ENCODE results near the gene HIPK2.

HIPK2 gene

GRCh38 chr7:139698844-139699243, 79.0 kb downstream of the HIPK2 start:
- no peak for DNase-seq (ENCODE audit: low read depth in 2 of 3, low spot score in 1 of 3)

- no peak for DNase-seq (ENCODE audit: low read depth in 2 of 3, low spot score in 1 of 3)
Measured at GRCh38 chr7:139698278-139698677, 79.5 kb downstream of the HIPK2 start.

GRCh38 chr7:139697056-139697455, 80.7 kb downstream of the HIPK2 start:
- DNase-seq (ENCODE audit: low read depth in 2 of 3, low spot score in 1 of 3), result no peak

GRCh38 chr7:139696552-139696951, 81.2 kb downstream of the HIPK2 start:
- no peak for DNase-seq (ENCODE audit: low read depth in 2 of 3, low spot score in 1 of 3)

GRCh38 chr7:139695588-139695987, 82.2 kb downstream of the HIPK2 start:
- no peak for DNase-seq (ENCODE audit: low read depth in 2 of 3, low spot score in 1 of 3)

GRCh38 chr7:139695051-139695450, 82.7 kb downstream of the HIPK2 start:
- no peak for DNase-seq (ENCODE audit: low read depth in 2 of 3, low spot score in 1 of 3)

- no peak for DNase-seq (ENCODE audit: low read depth in 2 of 3, low spot score in 1 of 3)
Measured at GRCh38 chr7:139694389-139694676, 83.5 kb downstream of the HIPK2 start.

GRCh38 chr7:139693651-139694388, 84.0 kb downstream of the HIPK2 start:
- DNase-seq (ENCODE audit: low read depth in 2 of 3, low spot score in 1 of 3), result no peak

- DNase-seq (ENCODE audit: low read depth in 2 of 3, low spot score in 1 of 3), result no peak
Measured at GRCh38 chr7:139692723-139693122, 85.1 kb downstream of the HIPK2 start.

- no peak for DNase-seq (ENCODE audit: low read depth in 2 of 3, low spot score in 1 of 3)
Measured at GRCh38 chr7:139691253-139691781, 86.5 kb downstream of the HIPK2 start.

GRCh38 chr7:139687980-139688632, 89.7 kb downstream of the HIPK2 start:
- DNase-seq (ENCODE audit: low read depth in 2 of 3, low spot score in 1 of 3), result no peak

- DNase-seq (ENCODE audit: low read depth in 2 of 3, low spot score in 1 of 3), result no peak
Measured at GRCh38 chr7:139687211-139687954, 90.4 kb downstream of the HIPK2 start.

- no peak for DNase-seq (ENCODE audit: low read depth in 2 of 3, low spot score in 1 of 3)
Measured at GRCh38 chr7:139683137-139683921, 94.5 kb downstream of the HIPK2 start.

- peak; percentile 38 to 56 (median 39) for DNase-seq (ENCODE audit: low read depth in 2 of 3, low spot score in 1 of 3)
Measured at GRCh38 chr7:139682136-139683013, 95.4 kb downstream of the HIPK2 start.

GRCh38 chr7:139681812-139682135, 96.0 kb downstream of the HIPK2 start:
- no peak for DNase-seq (ENCODE audit: low read depth in 2 of 3, low spot score in 1 of 3)

GRCh38 chr7:139681463-139681755, 96.4 kb downstream of the HIPK2 start:
- DNase-seq (ENCODE audit: low read depth in 2 of 3, low spot score in 1 of 3), result no peak

- peak; percentile 75 to 85 (median 81) for DNase-seq (ENCODE audit: low read depth in 2 of 3, low spot score in 1 of 3)
Measured at GRCh38 chr7:139680676-139681462, 96.9 kb downstream of the HIPK2 start.

- no peak for DNase-seq (ENCODE audit: low read depth in 2 of 3, low spot score in 1 of 3)
Measured at GRCh38 chr7:139679731-139680594, 97.8 kb downstream of the HIPK2 start.

GRCh38 chr7:139676390-139676789, 101.4 kb downstream of the HIPK2 start:
- DNase-seq (ENCODE audit: low read depth in 2 of 3, low spot score in 1 of 3), result no peak

Measured in stimulated activated CD4-positive, alpha-beta T cell treated with anti-CD3 and anti-CD28 coated beads, Interleukin-12 subunit alpha, Interleukin-12 subunit beta, amount 100 ng/mL, for 48 hours (primary cell).